Fibroblast of lung (primary cell): ENCODE data around the gene DDX31. TPM values are rescaled to one million over a fixed set of nuclear protein-coding genes. Genes with fewer than 3 reads are reported as not detected.

ENCODE experiments used
- DNase-seq, 2 donors: peaks; one replicate each; pipeline versions ENCODE4 v3.0.0 to v3.0.0-alpha.2; 2010; ENCODE audit warnings: low read depth in 2 of 2
- H2AFZ ChIP-seq: 2 replicates; pipeline ENCODE4 v1.5.1; 2012; ENCODE audit warnings: low read length, control low read depth, inconsistent platforms
- H3K27ac ChIP-seq: 2 replicates; pipeline ENCODE4 v1.5.1; 2011; ENCODE audit warnings: low read length, control low read depth; ENCODE audit not compliant: insufficient read depth
- H3K27me3 ChIP-seq: 2 replicates; pipeline ENCODE4 v1.5.1; 2011; ENCODE audit warnings: mild to moderate bottlenecking, low read length; ENCODE audit not compliant: control insufficient read depth, insufficient read depth
- H3K36me3 ChIP-seq: 2 replicates; pipeline ENCODE4 v1.5.1; 2011; ENCODE audit warnings: low read length; ENCODE audit not compliant: control insufficient read depth, insufficient read depth
- H3K4me1 ChIP-seq: 2 replicates; pipeline ENCODE4 v1.5.1; 2011; ENCODE audit warnings: low read length; ENCODE audit not compliant: control insufficient read depth, insufficient read depth; ENCODE audit errors: extremely low read depth
- H3K4me2 ChIP-seq: 2 replicates; pipeline ENCODE4 v1.5.1; 2011; ENCODE audit warnings: low read length, control low read depth; ENCODE audit not compliant: insufficient read depth; ENCODE audit errors: extremely low read depth
- H3K4me3 ChIP-seq, 4 experiments: fragments of 200-600 bp in 1 of 4; sonication (generic) in 1 of 4; replicated peaks in 1 of 4; 2 replicates each; pipeline ENCODE4 v1.5.1; 2011 to 2016; ENCODE audit warnings: low read length in 4 of 4, low read depth in 3 of 4, mild to moderate bottlenecking in 3 of 4, control low read depth in 2 of 4, inconsistent platforms in 1 of 4, mixed read lengths in 1 of 4; ENCODE audit not compliant: insufficient read depth in 1 of 4; ENCODE audit errors: control extremely low read depth in 1 of 4
- H3K79me2 ChIP-seq: 2 replicates; pipeline ENCODE4 v1.5.1; 2012; ENCODE audit warnings: mild to moderate bottlenecking, low read length, inconsistent platforms; ENCODE audit not compliant: control insufficient read depth, insufficient read depth
- H3K9ac ChIP-seq: 2 replicates; pipeline ENCODE4 v1.5.1; 2011; ENCODE audit warnings: mild to moderate bottlenecking, low read length, control low read depth; ENCODE audit not compliant: insufficient read depth
- H3K9me3 ChIP-seq: 2 replicates; pipeline ENCODE4 v1.5.1; 2012; ENCODE audit warnings: low read depth, low read length; ENCODE audit not compliant: control insufficient read depth, insufficient read depth
- H4K20me1 ChIP-seq: 2 replicates; pipeline ENCODE4 v1.5.1; 2011; ENCODE audit warnings: low read length; ENCODE audit not compliant: control insufficient read depth, insufficient read depth; ENCODE audit errors: extremely low read depth
- CTCF ChIP-seq, 2 donors: IDR thresholded peaks in 1 of 2; conservative IDR thresholded peaks in 1 of 2; 1 replicate in 1 of 2; 2 replicates in 1 of 2; pipeline ENCODE4 v1.5.1; 2011 to 2012; ENCODE audit warnings: low read length in 2 of 2, control low read depth in 1 of 2, inconsistent platforms in 1 of 2, low read depth in 1 of 2, mild to moderate bottlenecking in 1 of 2
- EZH2 ChIP-seq: IDR thresholded peaks from 2 replicates; pipeline ENCODE4 v1.5.1; 2012; ENCODE audit warnings: low read length, control low read depth, mild to moderate bottlenecking; ENCODE audit errors: missing control alignments
- polyA plus RNA-seq, 2 donors: library from polyadenylated mRNA; depleted of rRNA in 1 of 2; stranded (reverse) in 1 of 2; unstranded in 1 of 2; fragments of >200 nt; gene quantifications; 2 replicates each; pipeline ENCODE4 v1.2.1, GENCODE V29; 2011 to 2012; ENCODE audit warnings: missing spikeins in 1 of 2
- total RNA-seq: library from RNA; depleted of rRNA; stranded (reverse); fragments of >200 nt; gene quantifications from 2 replicates; pipeline ENCODE4 v1.2.1, GENCODE V29; 2014

The DDX31 gene
- total and polyA plus RNA-seq, 2 donors (not counting 1 experiment from before 2014, with no cell fraction given): 10.1 to 10.8 TPM

GRCh38 chr9:132632413-132633129 lies 37.2 kb downstream of the DDX31 start:
- no peaks in the 10 kb centered on the region for H3K79me2 ChIP-seq
- H3K36me3 ChIP-seq: peaks cover 5% of the 10 kb centered on the region
- H3K27ac ChIP-seq: no peak overlapping the region
- H4K20me1 ChIP-seq: no peaks in the 10 kb centered on the region
- H3K4me3 ChIP-seq: no peak overlapping the region
- no peaks in the 10 kb centered on the region for H3K9me3 ChIP-seq
- H3K9ac ChIP-seq: no peak overlapping the region
- no peak overlapping the region for H2AFZ ChIP-seq
- no peak overlapping the region for H3K4me2 ChIP-seq
- H3K27me3 ChIP-seq: no peaks in the 10 kb centered on the region
- H3K4me1 ChIP-seq: no peaks in the 10 kb centered on the region
- TF ChIP-seq CTCF (conservative IDR thresholded peaks at IDR 0.05 in 1 of 2, IDR thresholded peaks at IDR 0.05 in 1 of 2; ENCODE audit: low read depth in 1 of 2, low read length in 2 of 2): no peak
- no peak for TF ChIP-seq EZH2
- no peak for DNase-seq

GRCh38 chr9:132631685-132632084 lies 38.1 kb downstream of the DDX31 start:
- Histone ChIP-seq H3K4me2 (no peak overlapping the region), H3K79me2 (no peaks in the 10 kb centered on the region), H3K9me3 (no peaks in the 10 kb centered on the region), H3K4me1 (no peaks in the 10 kb centered on the region), H2AFZ (no peak overlapping the region), H4K20me1 (no peaks in the 10 kb centered on the region), H3K27me3 (no peaks in the 10 kb centered on the region), H3K36me3 (peaks cover 6% of the 10 kb centered on the region), H3K4me3 (no peak overlapping the region), H3K27ac (no peak overlapping the region), H3K9ac (no peak overlapping the region)
- DNase-seq: no peak
- TF ChIP-seq EZH2 (no peak), CTCF (conservative IDR thresholded peaks at IDR 0.05 in 1 of 2, IDR thresholded peaks at IDR 0.05 in 1 of 2; ENCODE audit: low read depth in 1 of 2, low read length in 2 of 2) (no peak)

- H3K27ac ChIP-seq: no peak overlapping the region
- H3K36me3 ChIP-seq: peaks cover 6% of the 10 kb centered on the region
- H3K9me3 ChIP-seq: no peaks in the 10 kb centered on the region
- peak; percentile 48 to 82 for DNase-seq
- no peak overlapping the region for H3K4me2 ChIP-seq
- no peaks in the 10 kb centered on the region for H4K20me1 ChIP-seq
- no peaks in the 10 kb centered on the region for H3K79me2 ChIP-seq
- H3K27me3 ChIP-seq: no peaks in the 10 kb centered on the region
- no peak overlapping the region for H2AFZ ChIP-seq
- TF ChIP-seq EZH2: no peak
- no peak for TF ChIP-seq CTCF (conservative IDR thresholded peaks at IDR 0.05 in 1 of 2, IDR thresholded peaks at IDR 0.05 in 1 of 2; ENCODE audit: low read depth in 1 of 2, low read length in 2 of 2)
- H3K4me3 ChIP-seq: no peak overlapping the region
- no peaks in the 10 kb centered on the region for H3K4me1 ChIP-seq
- H3K9ac ChIP-seq: no peak overlapping the region
Measured at GRCh38 chr9:132631280-132631679, 38.5 kb downstream of the DDX31 start.
